ENCODE data around the gene CITED2.

The CITED2 gene

GRCh38 chr6:139329224-139329623 lies 45.2 kb downstream of the CITED2 start:
- DNase-seq (ENCODE audit: low spot score): no peak

- DNase-seq (ENCODE audit: low spot score): no peak
Observed at GRCh38 chr6:139327038-139327437, 47.4 kb downstream of the CITED2 start.

GRCh38 chr6:139325686-139326085 lies 48.8 kb downstream of the CITED2 start:
- no peak for DNase-seq (ENCODE audit: low spot score)

- DNase-seq (ENCODE audit: low spot score): no peak
Observed at GRCh38 chr6:139325125-139325524, 49.3 kb downstream of the CITED2 start.

GRCh38 chr6:139324301-139324555 lies 50.2 kb downstream of the CITED2 start:
- no peak for DNase-seq (ENCODE audit: low spot score)

- DNase-seq (ENCODE audit: low spot score): no peak
Observed at GRCh38 chr6:139323511-139324300, 50.7 kb downstream of the CITED2 start.
